Measurements from ENCODE around the gene CCDC78.

Gene CCDC78

GRCh38 chr16:722835-723633 is 3.2 kb downstream of the CCDC78 start:
- no peak for DNase-seq

DNA sequence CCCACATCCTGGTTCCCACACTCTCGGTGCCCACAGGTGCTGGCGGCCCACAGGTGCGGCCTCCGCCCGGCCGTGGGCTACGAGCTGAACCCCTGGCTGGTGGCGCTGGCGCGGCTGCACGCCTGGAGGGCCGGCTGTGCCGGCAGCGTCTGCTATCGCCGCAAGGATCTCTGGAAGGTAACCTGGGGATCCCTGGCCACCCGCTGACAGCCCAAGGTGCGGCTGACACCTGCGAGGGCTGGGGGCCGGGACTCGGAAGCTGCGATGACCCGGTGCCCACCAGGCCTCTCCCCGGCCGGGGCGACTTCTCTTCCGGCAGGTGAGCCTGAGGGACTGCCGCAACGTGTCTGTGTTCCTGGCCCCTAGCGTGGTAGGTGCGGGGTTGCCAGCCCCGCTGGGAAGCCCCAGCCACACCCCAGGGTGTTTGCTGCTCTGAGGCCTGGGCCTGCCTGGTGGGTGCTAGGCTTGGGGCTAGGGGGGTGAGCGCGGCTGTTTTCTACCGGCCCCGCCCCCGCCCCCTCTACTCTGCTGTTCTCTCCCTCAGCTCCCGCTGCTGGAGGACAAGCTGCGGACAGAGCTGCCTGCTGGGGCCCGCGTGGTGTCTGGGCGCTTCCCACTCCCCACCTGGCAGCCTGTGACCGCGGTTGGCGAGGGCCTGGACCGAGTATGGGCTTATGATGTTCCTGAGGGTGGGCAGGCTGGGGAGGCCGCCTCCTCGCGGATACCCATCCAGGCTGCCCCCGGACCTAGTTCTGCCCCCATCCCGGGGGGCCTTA is 4.3 kb downstream of the CCDC78 start:
- no peak for DNase-seq

DNA sequence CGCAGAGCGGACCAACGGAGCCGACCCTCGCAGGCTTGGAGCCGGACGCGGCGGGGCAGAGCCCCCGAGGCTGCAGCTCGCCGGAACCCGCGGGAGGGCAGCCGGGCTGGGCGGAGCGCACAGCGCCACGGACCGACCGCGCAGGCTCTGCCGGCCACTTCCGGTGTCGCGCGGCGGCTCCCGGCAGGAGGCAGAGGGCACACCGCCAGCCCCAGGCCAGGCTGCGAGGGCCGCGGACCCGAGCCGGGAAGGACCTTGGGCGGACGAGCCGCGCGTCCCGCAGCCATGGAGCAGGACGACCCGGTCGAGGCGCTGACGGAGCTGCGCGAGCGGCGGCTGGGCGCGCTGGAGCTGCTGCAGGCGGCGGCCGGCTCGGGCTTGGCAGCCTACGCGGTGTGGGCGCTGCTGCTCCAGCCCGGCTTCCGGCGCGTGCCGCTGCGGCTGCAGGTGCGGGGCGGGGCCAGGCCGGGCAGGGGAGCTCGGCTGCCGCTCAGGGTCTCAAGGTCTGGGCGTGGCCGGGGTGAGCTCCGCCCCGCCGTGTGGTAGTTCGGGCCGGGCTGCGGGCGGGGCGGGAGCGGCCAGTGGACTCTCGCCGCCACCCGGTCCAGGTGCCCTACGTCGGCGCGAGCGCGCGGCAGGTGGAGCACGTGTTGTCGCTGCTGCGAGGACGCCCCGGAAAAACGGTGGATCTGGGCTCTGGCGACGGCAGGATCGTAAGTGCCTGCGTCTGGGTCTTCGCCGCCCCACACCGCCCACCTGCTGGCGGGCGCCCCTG is 5.1 kb downstream of the CCDC78 start, which contains the start of gene ANTKMT:
ANTKMT (plus strand) TSS at position 157 of the 775 bp plus-strand sequence; CDS start at position 286, 129 bp downstream.
- peak; percentile 90 for DNase-seq

GRCh38 chr16:720447-720989 is 5.7 kb downstream of the CCDC78 start:
- peak; percentile 77 for DNase-seq

DNA sequence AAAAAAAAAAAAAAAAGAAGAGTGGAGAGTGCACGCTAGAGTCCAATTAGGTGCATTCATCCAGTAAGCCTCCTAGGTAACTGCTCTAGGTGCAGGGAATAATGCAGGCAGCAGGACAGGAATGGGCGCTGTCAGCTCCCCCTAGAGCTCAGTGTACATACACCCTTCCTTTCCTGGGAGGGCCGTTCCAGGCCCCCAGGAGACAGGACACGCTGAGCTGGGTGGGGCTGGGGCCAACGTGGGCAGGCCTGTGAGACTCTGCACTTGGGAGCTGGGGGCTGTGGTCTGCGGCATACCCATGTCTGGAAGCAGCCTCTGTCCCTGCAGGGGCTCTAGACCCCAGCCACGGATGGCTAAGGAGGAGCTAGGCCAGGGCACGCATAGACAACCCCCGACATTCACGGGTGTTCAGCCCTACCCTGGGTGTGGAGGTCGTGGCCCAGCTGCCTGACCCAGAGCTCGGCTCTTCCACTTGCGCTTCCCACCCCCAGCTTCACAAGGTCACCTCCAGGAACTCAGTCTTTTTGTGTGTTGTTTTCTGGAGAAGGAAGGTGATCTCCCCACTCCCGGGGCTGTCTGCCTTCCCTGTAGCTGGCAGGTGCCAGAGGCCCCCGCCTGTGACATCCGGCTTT is 6.3 kb downstream of the CCDC78 start:
- no peak for DNase-seq

- no peak for DNase-seq
Measured at GRCh38 chr16:718922-719321, 7.3 kb downstream of the CCDC78 start.

- DNase-seq, result no peak
Measured at GRCh38 chr16:718389-718788, 7.9 kb downstream of the CCDC78 start.

- DNase-seq, result no peak
Measured at GRCh38 chr16:717450-718245, 8.6 kb downstream of the CCDC78 start.

GRCh38 chr16:716768-717325 is 9.4 kb downstream of the CCDC78 start:
- no peak for DNase-seq

DNA sequence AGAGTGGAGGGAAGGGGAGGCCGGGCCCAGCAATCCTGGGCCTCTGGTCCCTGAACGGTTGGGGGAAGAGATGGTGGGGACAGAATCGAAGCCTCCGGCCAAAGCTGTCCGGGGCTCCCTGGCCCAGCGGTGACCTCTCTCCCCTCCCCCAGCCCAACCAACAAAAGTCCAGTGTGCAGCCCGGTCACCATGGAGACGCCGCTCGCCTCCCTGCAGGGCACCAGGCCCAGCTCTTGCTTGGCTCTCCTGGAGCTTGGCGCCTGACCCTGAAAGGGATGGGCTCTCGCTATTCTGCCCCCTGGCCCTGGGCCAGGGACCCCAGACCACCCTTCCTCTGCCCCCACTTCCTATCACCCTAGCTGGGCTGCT is 10.1 kb downstream of the CCDC78 start:
- no peak for DNase-seq

- no peak for DNase-seq
Measured at GRCh38 chr16:715477-716199, 10.6 kb downstream of the CCDC78 start.

- peak; percentile 97 for DNase-seq
Measured at GRCh38 chr16:714558-715476, 11.4 kb downstream of the CCDC78 start, which contains the start of gene METRN. Gene METRN (plus strand): TSS chr16:715118. CDS start chr16:715290, 172 bp downstream.

DNA sequence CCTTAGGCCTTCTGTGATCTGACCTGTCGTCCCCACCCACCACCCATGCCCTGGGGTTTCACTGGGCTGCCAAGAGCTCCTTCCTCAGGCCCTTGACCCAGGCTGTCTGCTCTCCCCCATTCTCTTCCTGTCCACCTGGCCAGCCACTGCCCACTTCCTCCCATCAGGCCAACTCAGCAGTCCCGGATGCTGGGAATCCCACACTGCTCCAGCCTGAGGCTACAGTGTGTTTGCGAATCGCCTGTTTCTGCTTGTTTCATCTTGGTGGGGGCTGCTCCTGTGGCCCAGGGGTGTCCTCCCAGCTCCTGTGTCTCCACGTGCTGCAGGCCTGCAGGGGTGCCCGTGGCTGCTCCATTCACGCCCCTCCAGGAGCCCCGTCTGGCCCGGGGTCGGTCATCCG is 12.2 kb downstream of the CCDC78 start:
- DNase-seq, result no peak

DNA sequence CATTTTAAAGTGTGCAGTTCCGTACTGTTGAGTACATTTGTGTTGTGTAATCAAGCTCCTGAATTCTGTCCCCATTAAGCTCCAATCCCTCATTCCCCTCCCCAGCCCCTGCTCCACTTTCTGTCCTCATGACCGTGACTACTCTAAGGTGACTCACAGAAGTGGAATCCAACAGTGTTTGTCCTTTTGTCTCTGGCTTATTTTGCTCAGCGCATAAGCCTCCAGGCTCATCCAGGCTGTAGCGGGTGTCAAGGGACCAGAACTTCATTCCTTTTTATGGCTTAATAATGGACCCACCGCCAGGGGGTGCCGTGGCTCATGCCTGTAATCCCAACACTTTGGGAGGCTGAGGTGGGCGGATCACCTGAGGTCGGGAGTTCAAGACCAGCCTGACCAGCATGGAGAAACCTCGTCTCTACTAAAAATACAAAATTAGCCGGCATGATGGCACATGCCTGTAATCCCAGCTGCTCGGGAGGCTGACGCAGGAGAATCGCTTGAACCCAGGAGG is 13.4 kb downstream of the CCDC78 start:
- DNase-seq, result peak; percentile 83

GRCh38 chr16:711548-712320 is 14.5 kb downstream of the CCDC78 start:
- peak; percentile 95 for DNase-seq

- no peak for DNase-seq
Measured at GRCh38 chr16:711084-711483, 15.2 kb downstream of the CCDC78 start.

GRCh38 chr16:710500-711075 is 15.7 kb downstream of the CCDC78 start:
- no peak for DNase-seq

All from activated CD8-positive, alpha-beta memory T cell treated with anti-CD3 and anti-CD28 coated beads, Interleukin-2, amount 50 U/mL, for 48 hours (primary cell).